ENCODE results near the gene LGR5.
"Not testable (repeated sequence)": the region's sequence is repeated elsewhere in the genome, so short reads cannot be mapped to it uniquely, and the experiment has no call there.

The LGR5 gene

GRCh38 chr12:71536939-71537622 is 97.5 kb downstream of the LGR5 start:
- FAIRE-seq (no peak), DNase-seq (ENCODE audit: insufficient read length) (no peak)
- TF ChIP-seq POLR2AphosphoS5 (IDR thresholded peaks at IDR 0.05; ENCODE audit: low read depth, low read length) (no peak), POLR2A (IDR thresholded peaks at IDR 0.05; ENCODE audit: low read depth, low read length) (no peak), TAF1 (IDR thresholded peaks at IDR 0.05; ENCODE audit: borderline replicate concordance, low read depth, low read length) (no peak)

DNA sequence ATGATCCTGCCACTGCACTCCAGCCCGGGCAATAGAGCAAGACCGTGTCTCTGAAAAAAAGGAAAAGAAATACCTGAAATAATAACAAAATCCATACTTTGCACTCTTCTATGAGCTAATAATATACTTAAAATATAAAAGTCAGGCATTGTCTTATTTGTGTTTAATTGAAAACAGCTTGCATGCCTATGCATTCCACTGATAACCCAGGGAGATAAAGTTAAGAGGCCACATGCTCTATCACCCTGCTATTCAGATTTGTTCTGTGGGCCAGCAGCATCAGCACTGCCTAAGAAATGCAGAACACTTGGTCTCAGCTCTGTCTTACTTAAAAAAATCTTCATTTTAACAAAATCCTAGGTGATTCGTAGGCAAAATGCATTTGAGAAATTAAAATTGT is 99.2 kb downstream of the LGR5 start:
- TF ChIP-seq POLR2AphosphoS5 (IDR thresholded peaks at IDR 0.05; ENCODE audit: low read depth, low read length) (no peak), POLR2A (IDR thresholded peaks at IDR 0.05; ENCODE audit: low read depth, low read length) (no peak), TAF1 (IDR thresholded peaks at IDR 0.05; ENCODE audit: borderline replicate concordance, low read depth, low read length) (no peak)
- no peak for FAIRE-seq

DNA sequence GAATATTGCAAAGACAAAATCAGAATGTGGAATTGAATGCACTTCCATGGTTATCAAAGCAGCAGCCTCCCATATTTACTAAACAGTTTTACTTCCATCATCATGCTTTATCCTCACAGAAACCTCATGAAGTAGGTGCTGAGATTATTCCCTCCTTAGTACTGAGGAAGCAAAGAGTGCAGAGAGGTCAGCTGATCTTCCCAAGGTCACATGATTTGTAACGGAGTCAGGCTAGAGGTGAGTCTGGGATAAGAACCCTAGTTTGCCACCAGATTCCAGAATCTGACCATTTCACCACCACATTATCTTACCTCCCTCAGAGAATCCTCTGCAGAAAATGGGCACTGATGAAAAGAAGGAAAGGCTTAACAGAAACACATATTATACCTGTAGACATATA is 102.0 kb downstream of the LGR5 start:
- FAIRE-seq (no peak), DNase-seq (ENCODE audit: insufficient read length) (no peak)
- TF ChIP-seq POLR2A (IDR thresholded peaks at IDR 0.05; ENCODE audit: low read depth, low read length) (no peak), POLR2AphosphoS5 (IDR thresholded peaks at IDR 0.05; ENCODE audit: low read depth, low read length) (no peak), TAF1 (IDR thresholded peaks at IDR 0.05; ENCODE audit: borderline replicate concordance, low read depth, low read length) (no peak)

More for the DNA sequence above, 99.2 kb downstream of the LGR5 start:
- no peak for DNase-seq (ENCODE audit: insufficient read length)

DNA sequence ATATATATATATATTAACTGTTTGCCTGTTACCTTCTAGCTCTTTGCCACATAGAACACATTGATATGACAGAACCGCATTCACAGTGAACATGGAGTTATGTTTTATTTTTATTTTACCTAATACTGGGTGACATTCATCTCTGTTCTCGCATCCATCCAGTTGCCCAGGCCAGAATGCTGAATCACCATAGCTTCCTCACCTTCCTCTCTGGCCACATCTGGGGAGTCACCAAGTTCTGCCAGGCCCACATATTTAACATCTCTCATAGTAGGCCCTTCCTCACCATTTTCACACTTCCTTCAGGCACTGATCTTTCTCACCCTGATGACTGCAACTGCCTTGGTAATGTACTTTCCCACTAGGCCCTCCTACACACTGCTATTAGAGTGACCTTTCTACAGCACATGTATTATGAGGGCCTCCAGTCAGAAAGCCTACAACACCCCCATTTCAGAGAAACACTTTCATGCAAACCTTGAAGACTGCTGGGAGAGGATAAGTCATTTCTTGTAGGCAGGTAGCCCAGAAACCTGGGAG is 106.8 kb downstream of the LGR5 start:
- FAIRE-seq (peak; percentile 21), DNase-seq (ENCODE audit: insufficient read length) (no peak)
- TF ChIP-seq POLR2AphosphoS5 (IDR thresholded peaks at IDR 0.05; ENCODE audit: low read depth, low read length): no peak
- no peak for TF ChIP-seq POLR2A (IDR thresholded peaks at IDR 0.05; ENCODE audit: low read depth, low read length)
- no peak for TF ChIP-seq TAF1 (IDR thresholded peaks at IDR 0.05; ENCODE audit: borderline replicate concordance, low read depth, low read length)

DNA sequence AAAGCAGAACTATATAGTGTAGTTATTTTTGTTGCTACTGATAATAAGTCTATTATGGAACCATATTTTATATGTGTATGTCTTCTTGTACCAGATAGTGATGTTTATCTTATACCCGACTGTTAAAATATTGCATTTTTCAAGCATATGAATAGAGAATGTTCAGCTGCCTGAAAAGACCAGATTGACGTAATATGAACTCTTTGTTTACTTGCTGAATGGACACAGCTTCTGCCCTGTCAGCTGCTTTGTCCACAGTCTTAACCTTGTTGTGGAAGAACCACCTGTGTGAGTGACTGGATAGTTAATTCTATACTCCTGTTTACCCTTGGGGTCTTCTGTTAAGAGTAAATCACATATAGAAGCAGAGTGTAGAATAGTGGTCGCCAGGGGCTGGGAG is 109.3 kb downstream of the LGR5 start:
- DNase-seq (ENCODE audit: insufficient read length) (no peak), FAIRE-seq (no peak)
- TF ChIP-seq POLR2AphosphoS5 (IDR thresholded peaks at IDR 0.05; ENCODE audit: low read depth, low read length) (no peak), POLR2A (IDR thresholded peaks at IDR 0.05; ENCODE audit: low read depth, low read length) (no peak), TAF1 (IDR thresholded peaks at IDR 0.05; ENCODE audit: borderline replicate concordance, low read depth, low read length) (no peak)

DNA sequence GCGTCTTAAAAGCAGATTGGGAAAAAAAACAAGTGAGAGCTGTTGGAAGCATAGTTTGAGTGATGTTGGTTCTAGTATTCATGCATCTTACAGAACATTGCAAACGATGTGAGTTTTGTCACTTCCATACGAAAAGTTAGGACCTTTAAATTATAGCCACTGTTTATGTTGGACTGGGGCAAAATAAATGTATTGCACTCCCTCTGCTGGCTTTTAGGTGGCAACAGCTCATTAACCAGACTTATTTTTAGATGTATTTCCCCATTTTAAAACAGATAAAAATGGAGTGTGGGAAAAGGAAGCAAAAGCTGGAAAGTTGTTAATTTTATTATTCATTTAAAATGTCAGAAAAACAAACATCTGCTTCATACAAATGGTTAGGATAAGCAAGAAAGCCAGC is 111.9 kb downstream of the LGR5 start:
- DNase-seq (ENCODE audit: insufficient read length): no peak
- no peak for TF ChIP-seq POLR2AphosphoS5 (IDR thresholded peaks at IDR 0.05; ENCODE audit: low read depth, low read length)
- no peak for TF ChIP-seq TAF1 (IDR thresholded peaks at IDR 0.05; ENCODE audit: borderline replicate concordance, low read depth, low read length)
- no peak for TF ChIP-seq POLR2A (IDR thresholded peaks at IDR 0.05; ENCODE audit: low read depth, low read length)
- no peak for FAIRE-seq

DNA sequence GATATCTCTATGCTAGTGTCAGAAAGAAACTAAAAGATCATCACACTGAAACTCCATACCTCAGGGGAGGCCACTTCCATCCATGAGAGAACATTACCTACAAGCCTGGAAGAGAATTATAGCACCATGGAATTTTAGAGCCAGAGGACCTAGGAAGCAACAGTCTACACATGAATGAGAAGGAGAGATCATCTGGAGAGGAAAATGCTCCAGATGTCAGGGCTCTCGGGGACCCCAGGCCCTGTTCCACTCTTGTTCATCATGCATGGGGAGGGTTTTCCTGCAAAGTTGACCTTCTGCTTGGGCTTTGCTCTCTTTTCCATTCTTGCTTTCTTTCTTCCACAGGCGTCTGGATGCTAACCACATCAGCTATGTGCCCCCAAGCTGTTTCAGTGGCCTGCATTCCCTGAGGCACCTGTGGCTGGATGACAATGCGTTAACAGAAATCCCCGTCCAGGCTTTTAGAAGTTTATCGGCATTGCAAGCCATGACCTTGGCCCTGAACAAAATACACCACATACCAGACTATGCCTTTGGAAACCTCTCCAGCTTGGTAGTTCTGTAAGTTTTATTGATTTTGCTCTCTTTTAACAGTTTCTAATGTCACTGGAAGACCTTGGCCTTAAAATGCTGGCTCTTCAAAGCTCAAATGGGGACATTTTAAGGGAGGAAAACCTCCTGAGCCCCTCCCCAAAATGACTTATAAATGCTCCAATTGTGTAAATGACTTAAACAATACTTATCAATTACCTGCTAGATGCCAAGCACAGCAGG is 113.3 kb downstream of the LGR5 start:
- TF ChIP-seq TAF1 (IDR thresholded peaks at IDR 0.05; ENCODE audit: borderline replicate concordance, low read depth, low read length) (no peak), POLR2A (IDR thresholded peaks at IDR 0.05; ENCODE audit: low read depth, low read length) (no peak), POLR2AphosphoS5 (IDR thresholded peaks at IDR 0.05; ENCODE audit: low read depth, low read length) (no peak)
- FAIRE-seq: no peak
- no peak for DNase-seq (ENCODE audit: insufficient read length)

GRCh38 chr12:71555191-71555590 is 115.6 kb downstream of the LGR5 start:
- DNase-seq (ENCODE audit: insufficient read length) (no peak), FAIRE-seq (no peak)

GRCh38 chr12:71555789-71556188 is 116.2 kb downstream of the LGR5 start:
- not testable (repeated sequence) for DNase-seq (ENCODE audit: insufficient read length); FAIRE-seq

More at GRCh38 chr12:71555191-71555590, 115.6 kb downstream of the LGR5 start:
- TF ChIP-seq TAF1 (IDR thresholded peaks at IDR 0.05; ENCODE audit: borderline replicate concordance, low read depth, low read length) (no peak), POLR2A (IDR thresholded peaks at IDR 0.05; ENCODE audit: low read depth, low read length) (no peak), POLR2AphosphoS5 (IDR thresholded peaks at IDR 0.05; ENCODE audit: low read depth, low read length) (no peak)

DNA sequence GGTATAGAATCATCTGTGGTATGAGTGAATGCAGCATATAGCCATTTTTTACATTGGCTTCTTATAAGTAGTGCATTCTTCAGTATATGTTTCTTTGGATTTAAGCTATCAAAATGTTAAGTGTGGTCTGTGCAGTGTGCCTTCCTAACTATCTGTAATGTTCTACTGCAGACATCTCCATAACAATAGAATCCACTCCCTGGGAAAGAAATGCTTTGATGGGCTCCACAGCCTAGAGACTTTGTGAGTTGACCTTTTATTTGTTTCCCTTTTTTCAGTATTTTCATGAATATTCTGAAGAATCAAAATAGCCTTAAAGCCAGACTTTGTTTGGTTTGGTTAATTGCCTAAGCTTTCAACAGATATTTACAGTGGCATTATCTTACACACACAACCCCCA is 116.8 kb downstream of the LGR5 start:
- TF ChIP-seq TAF1 (IDR thresholded peaks at IDR 0.05; ENCODE audit: borderline replicate concordance, low read depth, low read length) (no peak), POLR2A (IDR thresholded peaks at IDR 0.05; ENCODE audit: low read depth, low read length) (no peak), POLR2AphosphoS5 (IDR thresholded peaks at IDR 0.05; ENCODE audit: low read depth, low read length) (no peak)
- DNase-seq (ENCODE audit: insufficient read length) (no peak), FAIRE-seq (no peak)

GRCh38 chr12:71556875-71557274 is 117.3 kb downstream of the LGR5 start:
- no peak for TF ChIP-seq POLR2A (IDR thresholded peaks at IDR 0.05; ENCODE audit: low read depth, low read length)
- TF ChIP-seq POLR2AphosphoS5 (IDR thresholded peaks at IDR 0.05; ENCODE audit: low read depth, low read length): no peak
- no peak for TF ChIP-seq TAF1 (IDR thresholded peaks at IDR 0.05; ENCODE audit: borderline replicate concordance, low read depth, low read length)
- FAIRE-seq (no peak), DNase-seq (ENCODE audit: insufficient read length) (no peak)

- DNase-seq (ENCODE audit: insufficient read length): no peak
- FAIRE-seq: no peak
- no peak for TF ChIP-seq TAF1 (IDR thresholded peaks at IDR 0.05; ENCODE audit: borderline replicate concordance, low read depth, low read length)
- no peak for TF ChIP-seq POLR2A (IDR thresholded peaks at IDR 0.05; ENCODE audit: low read depth, low read length)
- no peak for TF ChIP-seq POLR2AphosphoS5 (IDR thresholded peaks at IDR 0.05; ENCODE audit: low read depth, low read length)
Observed at GRCh38 chr12:71558445-71558844, 118.8 kb downstream of the LGR5 start.
